GM12878 (cell line): Measurements from ENCODE around the gene ISM1. TPM values are rescaled to one million over a fixed set of nuclear protein-coding genes. Genes with fewer than 3 reads are reported as not detected.

Experiments used
- ATAC-seq: fragments of 200-7000 bp; cut with Tn5 transposase; 3 replicates; pipeline ENCODE4 v1.9.1; 2020; ENCODE audit warnings: mild to moderate bottlenecking, moderate library complexity
- BruUV-seq: library from RNA; stranded (reverse); fragments of 400-500 nt; replicated peaks from 2 replicates; lab custom pipeline; 2021; lab: Mats Ljungman, UMichigan
- CTCF ChIA-PET: fragments of 300-600 bp; sonication (Branson Sonifier 250); formaldehyde crosslinking; extraction: SDS; loops from one replicate; lab custom pipeline; 2021; ENCODE audit warnings: inconsistent platforms; lab: Yijun Ruan, JAX
- POLR2A ChIA-PET: fragments of 350-600 bp; formaldehyde crosslinking; extraction: SDS; loops from one replicate; lab custom pipeline; 2021; ENCODE audit warnings: inconsistent platforms; lab: Charles Lee
- RAD21 ChIA-PET: fragments of 300-600 bp; sonication (Branson Sonifier 250); formaldehyde crosslinking; loops from one replicate; lab custom pipeline; 2023; ENCODE audit warnings: antibody characterized with exemption; ENCODE audit not compliant: unreplicated experiment; lab: Charles Lee
- SMC1A ChIA-PET: fragments of 300-600 bp; sonication (Branson Sonifier 250); formaldehyde crosslinking; loops from one replicate; lab custom pipeline; 2023; ENCODE audit not compliant: unreplicated experiment, uncharacterized antibody; lab: Charles Lee
- DNase-seq: peaks from one replicate; pipeline ENCODE4 v3.0.0-alpha.2; 2011; ENCODE audit warnings: low read depth, low spot score
- FAIRE-seq: peaks from 3 replicates; lab custom pipeline; 2011; peaks lifted over from hg19 to GRCh38; lab: Jason Lieb, UNC
- H2AFZ ChIP-seq: 2 replicates; pipeline ENCODE4 v1.6.0; 2011; ENCODE audit warnings: low read depth, low read length, control low read depth; ENCODE audit not compliant: control insufficient read depth
- H3K27ac ChIP-seq: 2 replicates; pipeline ENCODE4 v1.5.1; 2011; ENCODE audit warnings: control low read depth; ENCODE audit not compliant: control insufficient read depth, insufficient read depth
- H3K27me3 ChIP-seq, 2 experiments: replicated peaks in 1 of 2; 2 replicates each; pipeline versions ENCODE4 v1.6.0 to v1.6.1; 2011; ENCODE audit warnings: low read length in 1 of 2; ENCODE audit not compliant: control insufficient read depth in 2 of 2, insufficient read depth in 2 of 2
- H3K36me3 ChIP-seq, 2 experiments: 2 replicates each; pipeline ENCODE4 v1.5.1; 2011; ENCODE audit warnings: low read length in 1 of 2; ENCODE audit not compliant: control insufficient read depth in 2 of 2, insufficient read depth in 2 of 2
- H3K4me1 ChIP-seq: 2 replicates; pipeline ENCODE4 v1.6.1; 2011; ENCODE audit warnings: mild to moderate bottlenecking, low read length, moderate library complexity, mixed read lengths; ENCODE audit not compliant: control insufficient read depth, insufficient read depth
- H3K4me2 ChIP-seq: 2 replicates; pipeline ENCODE4 v1.6.0; 2011; ENCODE audit warnings: control low read depth; ENCODE audit not compliant: control insufficient read depth, insufficient read depth
- H3K4me3 ChIP-seq: fragments of 200-600 bp; sonication (generic); 2 replicates; pipeline ENCODE4 v1.5.1; 2016
- H3K79me2 ChIP-seq: 2 replicates; pipeline ENCODE4 v1.6.0; 2011; ENCODE audit warnings: low read length; ENCODE audit not compliant: control insufficient read depth, insufficient read depth
- H3K9ac ChIP-seq: 2 replicates; pipeline ENCODE4 v1.8.0; 2011; ENCODE audit warnings: low read length, control low read depth, mixed read lengths; ENCODE audit not compliant: control insufficient read depth, insufficient read depth
- H3K9me3 ChIP-seq: replicated peaks from 3 replicates; pipeline ENCODE4 v1.5.1; 2011; ENCODE audit warnings: mild to moderate bottlenecking, low read length; ENCODE audit not compliant: control insufficient read depth, insufficient read depth
- H4K20me1 ChIP-seq: 2 replicates; pipeline ENCODE4 v1.6.0; 2011; ENCODE audit not compliant: control insufficient read depth, insufficient read depth
- BCL11A ChIP-seq: IDR thresholded peaks from 2 replicates; pipeline ENCODE4 v1.6.1; 2011; ENCODE audit warnings: low read depth, low read length
- CHD1 ChIP-seq: IDR thresholded peaks from 2 replicates; pipeline ENCODE4 v1.6.1; 2012; ENCODE audit warnings: low read depth, low read length, improper control_type of control experiment
- DPF2 ChIP-seq: fragments of 450-650 bp; IDR thresholded peaks from 2 replicates; pipeline ENCODE4 v1.6.1; 2017; ENCODE audit warnings: mild to moderate bottlenecking
- EP300 ChIP-seq, 2 experiments: fragments of 150-350 bp in 1 of 2; IDR thresholded peaks; 2 replicates each; pipeline ENCODE4 v1.6.1; 2011 to 2012; ENCODE audit warnings: low read depth in 2 of 2, low read length in 2 of 2, borderline replicate concordance in 1 of 2, improper control_type of control experiment in 1 of 2, inconsistent platforms in 1 of 2; ENCODE audit not compliant: control insufficient read depth in 1 of 2
- IKZF1 ChIP-seq: fragments of 450-650 bp; conservative IDR thresholded peaks from 2 replicates; pipeline ENCODE4 v1.6.1; 2017; ENCODE audit warnings: antibody characterized with exemption, mild to moderate bottlenecking
- IKZF2 ChIP-seq, 2 experiments: fragments of 450-650 bp; IDR thresholded peaks; 2 replicates each; pipeline ENCODE4 v1.6.1; 2017; ENCODE audit warnings: mild to moderate bottlenecking in 2 of 2, moderate library complexity in 2 of 2
- IRF4 ChIP-seq: IDR thresholded peaks from 2 replicates; pipeline ENCODE4 v1.6.1; 2011; ENCODE audit warnings: low read depth, low read length
- JUNB ChIP-seq: IDR thresholded peaks from 2 replicates; pipeline ENCODE4 v1.6.1; 2016; ENCODE audit warnings: antibody characterized with exemption, mild to moderate bottlenecking
- LARP7 ChIP-seq: fragments of 450-650 bp; IDR thresholded peaks from 2 replicates; pipeline ENCODE4 v1.6.1; 2017; ENCODE audit warnings: mild to moderate bottlenecking
- MTA2 ChIP-seq: fragments of 450-650 bp; IDR thresholded peaks from 2 replicates; pipeline ENCODE4 v1.6.1; 2016; ENCODE audit warnings: low read depth, mild to moderate bottlenecking, moderate library complexity
- NR2C2 ChIP-seq: IDR thresholded peaks from 2 replicates; pipeline ENCODE4 v1.6.1; 2011; ENCODE audit warnings: borderline replicate concordance, low read depth; ENCODE audit not compliant: control insufficient read depth, insufficient read length
- TCF3 ChIP-seq: IDR thresholded peaks from 2 replicates; pipeline ENCODE4 v1.6.1; 2012; ENCODE audit warnings: low read depth, mild to moderate bottlenecking, low read length, borderline replicate concordance; ENCODE audit not compliant: insufficient read depth
- WGBS: methylation state at CpG from one replicate; pipeline ENCODE4 v1.1.6; 2016; ENCODE audit warnings: low lambda C conversion rate; ENCODE audit not compliant: insufficient replicate concordance, insufficient coverage; ENCODE audit errors: missing lambda C conversion rate; 5-methylcytosine and 5-hydroxymethylcytosine counted together
- in situ Hi-C: fragments of 300-500 bp; cut with MboI; formaldehyde crosslinking; loops from 9 replicates; pipeline ENCODE4 v1.14.3; 2018; ENCODE audit warnings: mixed read lengths
- intact Hi-C: fragments of 100-400 bp; cut with micrococcal nuclease; formaldehyde crosslinking; loops from one replicate; pipeline ENCODE4 v1.14.2; 2022; ENCODE audit not compliant: unreplicated experiment
- polyA plus RNA-seq, 11 experiments: library from polyadenylated mRNA; depleted of rRNA in 4 of 11; unstranded in 6 of 11; stranded (reverse) in 5 of 11; fragments of >200 nt; fragmentation: Nextera tagmentation in 4 of 11; fragmentation: Illumina TruSeq in 1 of 11; extraction: Ambion mirVana in 4 of 11; extraction: Trizol in 1 of 11; gene quantifications; 1 replicate in 1 of 11; 2 replicates in 10 of 11; pipeline versions ENCODE4 v1.2.1 to v1.2.3, GENCODE V29; 2011 to 2016; ENCODE audit warnings: inconsistent platforms in 2 of 11, missing spikeins in 2 of 11, low read depth in 1 of 11
- total RNA-seq, 4 experiments: library from RNA; depleted of rRNA in 3 of 4; stranded (reverse); fragments of >200 nt in 3 of 4; fragmentation: Illumina TruSeq in 1 of 4; extraction: Trizol in 1 of 4; gene quantifications; 2 replicates each; pipeline versions ENCODE4 v1.2.1 to v1.2.3, GENCODE V29; 2013 to 2021
- TF ChIP-seq, protein P1 (sequence below): IDR thresholded peaks from 2 replicates; pipeline ENCODE4 v1.6.1; 2011; ENCODE audit warnings: mild to moderate bottlenecking, low read depth, low read length, moderate library complexity; ENCODE audit not compliant: insufficient replicate concordance
- TF ChIP-seq, protein P2 (sequence below): IDR thresholded peaks from 2 replicates; pipeline ENCODE4 v1.6.1; 2012; ENCODE audit warnings: mild to moderate bottlenecking, low read depth, low read length

Gene ISM1
- total and polyA plus RNA-seq, 10 of the 15 experiments (the other 5 are each of a cell fraction or from before 2014, with no cell fraction given): 0.01 to 0.03 TPM; not detected in 8

DNA sequence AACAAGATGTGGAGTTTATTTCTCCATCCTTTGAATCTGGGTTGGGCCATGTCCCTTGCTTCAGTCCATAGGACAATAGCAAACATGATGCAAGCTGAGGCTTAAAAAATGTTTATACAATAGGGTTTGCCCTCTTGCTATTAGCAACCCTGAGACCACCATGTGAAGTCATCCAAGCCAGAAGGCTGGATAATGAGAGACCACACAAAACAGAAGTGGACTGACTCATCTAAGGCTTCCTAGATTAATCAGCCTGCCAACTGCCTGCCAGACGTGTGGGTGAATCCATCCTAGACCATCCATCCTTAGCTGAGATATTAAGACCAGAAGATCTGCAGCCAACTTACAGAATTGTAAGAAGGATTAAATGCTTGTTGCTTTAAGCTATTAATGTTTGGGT, 38.1 kb upstream of the ISM1 start:
- in situ Hi-C loops: no loop called here
- no peaks in the 10 kb centered on the region for H4K20me1 ChIP-seq
- H3K4me2 ChIP-seq: no peak overlapping the region
- SMC1A ChIA-PET: interaction anchor here (0.7 kb wide), 1 partner anchor 9 kb away, joined by 3 read pairs; no protein-coding TSS in a partner anchor
- no TSS peak for BruUV-seq
- no peak overlapping the region for H3K4me3 ChIP-seq
- CTCF ChIA-PET: interaction anchor here (1.1 kb wide), 1 partner anchor 119 kb away, joined by 3 read pairs; no protein-coding TSS in a partner anchor
- no peaks in the 10 kb centered on the region; a peak in 1 of 4 replicates for H3K27me3 ChIP-seq
- POLR2A ChIA-PET: no interaction called here
- no peak for FAIRE-seq
- RAD21 ChIA-PET: no interaction called here
- H3K9ac ChIP-seq: no peak overlapping the region
- H3K79me2 ChIP-seq: no peaks in the 10 kb centered on the region
- no peak overlapping the region for H3K27ac ChIP-seq
- 0% methylated on average over 1 of the region's 1 CpG for WGBS
- H3K36me3 ChIP-seq: no peaks in the 10 kb centered on the region
- peak; percentile 75 for ATAC-seq
- TF ChIP-seq BCL11A: peak; percentile 85
- TF ChIP-seq, protein P1, sequence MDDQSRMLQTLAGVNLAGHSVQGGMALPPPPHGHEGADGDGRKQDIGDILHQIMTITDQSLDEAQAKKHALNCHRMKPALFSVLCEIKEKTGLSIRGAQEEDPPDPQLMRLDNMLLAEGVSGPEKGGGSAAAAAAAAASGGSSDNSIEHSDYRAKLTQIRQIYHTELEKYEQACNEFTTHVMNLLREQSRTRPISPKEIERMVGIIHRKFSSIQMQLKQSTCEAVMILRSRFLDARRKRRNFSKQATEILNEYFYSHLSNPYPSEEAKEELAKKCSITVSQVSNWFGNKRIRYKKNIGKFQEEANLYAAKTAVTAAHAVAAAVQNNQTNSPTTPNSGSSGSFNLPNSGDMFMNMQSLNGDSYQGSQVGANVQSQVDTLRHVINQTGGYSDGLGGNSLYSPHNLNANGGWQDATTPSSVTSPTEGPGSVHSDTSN: no peak
- 0 out of 2 replicates have a peak, but pooled peaks have one; percentile 16 for TF ChIP-seq DPF2
- no peak for TF ChIP-seq LARP7
- TF ChIP-seq, protein P2, sequence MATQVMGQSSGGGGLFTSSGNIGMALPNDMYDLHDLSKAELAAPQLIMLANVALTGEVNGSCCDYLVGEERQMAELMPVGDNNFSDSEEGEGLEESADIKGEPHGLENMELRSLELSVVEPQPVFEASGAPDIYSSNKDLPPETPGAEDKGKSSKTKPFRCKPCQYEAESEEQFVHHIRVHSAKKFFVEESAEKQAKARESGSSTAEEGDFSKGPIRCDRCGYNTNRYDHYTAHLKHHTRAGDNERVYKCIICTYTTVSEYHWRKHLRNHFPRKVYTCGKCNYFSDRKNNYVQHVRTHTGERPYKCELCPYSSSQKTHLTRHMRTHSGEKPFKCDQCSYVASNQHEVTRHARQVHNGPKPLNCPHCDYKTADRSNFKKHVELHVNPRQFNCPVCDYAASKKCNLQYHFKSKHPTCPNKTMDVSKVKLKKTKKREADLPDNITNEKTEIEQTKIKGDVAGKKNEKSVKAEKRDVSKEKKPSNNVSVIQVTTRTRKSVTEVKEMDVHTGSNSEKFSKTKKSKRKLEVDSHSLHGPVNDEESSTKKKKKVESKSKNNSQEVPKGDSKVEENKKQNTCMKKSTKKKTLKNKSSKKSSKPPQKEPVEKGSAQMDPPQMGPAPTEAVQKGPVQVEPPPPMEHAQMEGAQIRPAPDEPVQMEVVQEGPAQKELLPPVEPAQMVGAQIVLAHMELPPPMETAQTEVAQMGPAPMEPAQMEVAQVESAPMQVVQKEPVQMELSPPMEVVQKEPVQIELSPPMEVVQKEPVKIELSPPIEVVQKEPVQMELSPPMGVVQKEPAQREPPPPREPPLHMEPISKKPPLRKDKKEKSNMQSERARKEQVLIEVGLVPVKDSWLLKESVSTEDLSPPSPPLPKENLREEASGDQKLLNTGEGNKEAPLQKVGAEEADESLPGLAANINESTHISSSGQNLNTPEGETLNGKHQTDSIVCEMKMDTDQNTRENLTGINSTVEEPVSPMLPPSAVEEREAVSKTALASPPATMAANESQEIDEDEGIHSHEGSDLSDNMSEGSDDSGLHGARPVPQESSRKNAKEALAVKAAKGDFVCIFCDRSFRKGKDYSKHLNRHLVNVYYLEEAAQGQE: no peak
- peak; percentile 80 for TF ChIP-seq JUNB
- no peak for TF ChIP-seq TCF3
- TF ChIP-seq IKZF2 (IDR thresholded peaks at IDR 0.05): no peak
- peak; percentile 30; the same call in 1 of the 2 replicates for TF ChIP-seq IKZF1
- TF ChIP-seq EP300 (IDR thresholded peaks at IDR 0.05; ENCODE audit: borderline replicate concordance in 1 of 2, control insufficient read depth in 1 of 2, low read depth in 2 of 2, low read length in 2 of 2): no peak
- TF ChIP-seq IRF4: peak; percentile 58; the same call in 1 of the 2 replicates
- TF ChIP-seq NR2C2: no peak
- TF ChIP-seq MTA2: peak; percentile 41; the same call in 1 of the 2 replicates
- no peak for TF ChIP-seq CHD1
- H2AFZ ChIP-seq: no peak overlapping the region
- intact Hi-C loops: no loop called here
- no peaks in the 10 kb centered on the region for H3K4me1 ChIP-seq
- DNase-seq: no peak
- H3K9me3 ChIP-seq: no peaks in the 10 kb centered on the region
